ENCODE measurements around the gene SPDL1.

Gene SPDL1, protein sequence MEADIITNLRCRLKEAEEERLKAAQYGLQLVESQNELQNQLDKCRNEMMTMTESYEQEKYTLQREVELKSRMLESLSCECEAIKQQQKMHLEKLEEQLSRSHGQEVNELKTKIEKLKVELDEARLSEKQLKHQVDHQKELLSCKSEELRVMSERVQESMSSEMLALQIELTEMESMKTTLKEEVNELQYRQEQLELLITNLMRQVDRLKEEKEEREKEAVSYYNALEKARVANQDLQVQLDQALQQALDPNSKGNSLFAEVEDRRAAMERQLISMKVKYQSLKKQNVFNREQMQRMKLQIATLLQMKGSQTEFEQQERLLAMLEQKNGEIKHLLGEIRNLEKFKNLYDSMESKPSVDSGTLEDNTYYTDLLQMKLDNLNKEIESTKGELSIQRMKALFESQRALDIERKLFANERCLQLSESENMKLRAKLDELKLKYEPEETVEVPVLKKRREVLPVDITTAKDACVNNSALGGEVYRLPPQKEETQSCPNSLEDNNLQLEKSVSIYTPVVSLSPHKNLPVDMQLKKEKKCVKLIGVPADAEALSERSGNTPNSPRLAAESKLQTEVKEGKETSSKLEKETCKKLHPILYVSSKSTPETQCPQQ

DNA sequence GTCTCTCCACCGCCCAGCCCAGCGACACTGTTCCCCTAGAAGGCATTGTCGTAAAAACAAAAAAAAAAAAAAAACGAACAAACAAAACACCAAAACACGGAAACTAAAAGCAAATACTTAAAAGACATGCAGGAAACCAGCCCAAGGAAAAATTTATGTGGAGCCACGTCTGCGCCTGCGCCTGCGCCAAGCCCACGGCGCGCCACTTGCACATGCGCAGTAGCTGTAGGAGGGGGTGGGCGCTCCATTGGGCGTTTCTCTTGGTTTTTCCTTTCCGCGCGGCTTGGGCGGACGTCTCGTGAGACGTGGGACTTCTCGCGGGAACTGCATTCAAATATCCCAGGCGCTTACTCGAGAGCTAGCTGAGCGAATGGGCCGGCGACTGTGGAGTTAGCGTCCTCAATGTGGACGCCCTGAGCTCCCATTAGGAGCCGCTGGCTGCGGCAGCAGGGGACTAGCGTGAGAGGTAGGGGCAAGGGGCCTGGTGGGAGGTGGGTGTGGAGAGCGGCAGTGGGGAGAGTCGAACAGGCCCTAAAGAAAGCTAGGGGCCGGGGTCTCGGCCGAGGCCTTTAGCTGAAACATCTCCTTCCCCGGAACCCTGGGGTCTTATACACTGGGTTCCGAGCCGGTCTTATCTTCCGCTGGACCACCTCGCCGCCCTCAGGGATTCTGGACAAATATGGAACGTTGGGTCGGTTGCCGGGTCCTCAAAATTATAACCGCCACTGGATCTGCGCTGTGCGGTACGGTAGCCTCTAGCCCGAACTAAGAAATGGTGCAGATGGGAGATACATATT is at the start of gene SPDL1:
Gene SPDL1, plus strand, starts transcription at position 350 of the 797 bp plus-strand sequence. CDS start 4,644 bp downstream, outside the sequence.
- TF ChIP-seq, protein P1, sequence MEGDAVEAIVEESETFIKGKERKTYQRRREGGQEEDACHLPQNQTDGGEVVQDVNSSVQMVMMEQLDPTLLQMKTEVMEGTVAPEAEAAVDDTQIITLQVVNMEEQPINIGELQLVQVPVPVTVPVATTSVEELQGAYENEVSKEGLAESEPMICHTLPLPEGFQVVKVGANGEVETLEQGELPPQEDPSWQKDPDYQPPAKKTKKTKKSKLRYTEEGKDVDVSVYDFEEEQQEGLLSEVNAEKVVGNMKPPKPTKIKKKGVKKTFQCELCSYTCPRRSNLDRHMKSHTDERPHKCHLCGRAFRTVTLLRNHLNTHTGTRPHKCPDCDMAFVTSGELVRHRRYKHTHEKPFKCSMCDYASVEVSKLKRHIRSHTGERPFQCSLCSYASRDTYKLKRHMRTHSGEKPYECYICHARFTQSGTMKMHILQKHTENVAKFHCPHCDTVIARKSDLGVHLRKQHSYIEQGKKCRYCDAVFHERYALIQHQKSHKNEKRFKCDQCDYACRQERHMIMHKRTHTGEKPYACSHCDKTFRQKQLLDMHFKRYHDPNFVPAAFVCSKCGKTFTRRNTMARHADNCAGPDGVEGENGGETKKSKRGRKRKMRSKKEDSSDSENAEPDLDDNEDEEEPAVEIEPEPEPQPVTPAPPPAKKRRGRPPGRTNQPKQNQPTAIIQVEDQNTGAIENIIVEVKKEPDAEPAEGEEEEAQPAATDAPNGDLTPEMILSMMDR (IDR thresholded peaks at IDR 0.05): no peak
- H3K27ac ChIP-seq: peak within 1 kb of the TSS; percentile 72
- DNase-seq (ENCODE audit: low spot score): peak; percentile 96
- H3K4me3 ChIP-seq: peak within 1 kb of the TSS; percentile 72

GRCh38 chr5:169534311-169534880 is 49.2 kb upstream of the SPDL1 start:
- Histone ChIP-seq H3K27ac (peak overlapping the region in 1 of 2 donors; percentile 23), H3K4me3 (no peak overlapping the region)
- no peak for DNase-seq (ENCODE audit: low spot score)
- TF ChIP-seq, protein P1 (IDR thresholded peaks at IDR 0.05): no peak

GRCh38 chr5:169534939-169535338 is 48.6 kb upstream of the SPDL1 start:
- no peak overlapping the region for H3K4me3 ChIP-seq
- TF ChIP-seq, protein P1 (IDR thresholded peaks at IDR 0.05): no peak
- DNase-seq (ENCODE audit: low spot score): no peak
- H3K27ac ChIP-seq: peak overlapping the region in 1 of 2 donors; percentile 21

GRCh38 chr5:169538944-169539343 is 44.6 kb upstream of the SPDL1 start:
- no peak for DNase-seq (ENCODE audit: low spot score)
- TF ChIP-seq, protein P1 (IDR thresholded peaks at IDR 0.05): no peak
- H3K4me3 ChIP-seq: no peak overlapping the region

GRCh38 chr5:169542811-169543210 is 40.8 kb upstream of the SPDL1 start:
- H3K27ac ChIP-seq: no peak overlapping the region
- TF ChIP-seq, protein P1 (IDR thresholded peaks at IDR 0.05): no peak
- no peak overlapping the region for H3K4me3 ChIP-seq
- DNase-seq (ENCODE audit: low spot score): no peak

More at GRCh38 chr5:169538944-169539343, 44.6 kb upstream of the SPDL1 start:
- H3K27ac ChIP-seq: no peak overlapping the region

DNA sequence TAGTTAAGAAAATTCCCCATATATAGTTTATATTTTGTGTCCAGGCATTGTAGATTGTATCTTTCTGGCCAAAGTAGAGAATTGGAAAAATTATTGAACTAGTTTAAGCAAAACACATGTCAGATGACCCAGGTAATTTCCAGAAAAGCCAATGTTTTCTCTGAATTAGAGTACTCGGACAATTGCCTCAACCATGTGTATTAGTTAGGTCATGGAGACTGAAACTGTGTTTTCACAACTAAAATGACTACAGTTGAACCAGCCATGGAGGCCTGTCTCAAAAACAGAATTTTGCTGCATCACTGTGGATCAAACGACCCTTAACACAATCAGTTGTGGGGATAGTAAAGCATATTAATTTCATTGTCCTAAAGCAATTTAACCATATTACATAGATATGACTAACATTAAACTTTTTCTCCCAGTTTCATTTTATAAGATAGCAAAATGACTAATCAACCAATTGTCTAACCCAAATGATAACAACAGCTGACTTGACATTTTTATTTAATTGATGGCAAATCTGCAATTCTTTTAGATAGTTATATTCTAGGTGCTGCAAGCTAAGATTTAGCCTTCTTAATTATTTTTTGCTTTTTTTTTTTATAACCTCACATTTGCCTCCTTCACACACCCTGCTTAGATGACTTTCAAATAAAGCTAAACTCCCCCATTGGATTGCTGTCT is 39.2 kb upstream of the SPDL1 start:
- no peak overlapping the region for H3K4me3 ChIP-seq
- TF ChIP-seq, protein P1 (IDR thresholded peaks at IDR 0.05): no peak
- no peak overlapping the region for H3K27ac ChIP-seq
- DNase-seq (ENCODE audit: low spot score): no peak
